HG03108 (cell line): ENCODE results near the gene CRELD1.
A peak's percentile ranks its signal among the peaks of the same experiment; 100 is the strongest.

Experiments
- ATAC-seq: cut with Tn5 transposase; IDR thresholded peaks from one replicate; pipeline ENCODE4 v1.9.1; 2021; ENCODE audit warnings: moderate library complexity; ENCODE audit not compliant: unreplicated experiment

Gene CRELD1

DNA sequence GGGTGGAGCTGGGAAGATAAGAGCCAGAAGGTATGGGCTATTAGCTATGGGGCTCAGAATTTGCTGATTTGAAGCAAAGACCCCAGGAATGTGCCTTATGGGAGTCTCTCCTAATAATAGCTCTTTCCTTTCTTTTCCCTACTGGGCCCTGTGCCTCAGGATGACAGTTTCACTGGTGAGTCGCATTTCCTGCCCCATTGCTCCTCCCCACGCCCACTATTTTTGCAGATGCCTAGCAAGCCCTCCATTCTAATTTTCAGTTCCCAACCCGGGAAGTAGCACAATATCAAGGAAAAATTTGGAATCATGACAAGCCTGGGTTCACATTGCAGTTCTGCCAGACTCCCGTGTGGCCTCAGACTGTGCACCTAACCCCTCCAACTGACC lies 30.4 kb upstream of the CRELD1 start:
- no peak for ATAC-seq

GRCh38 chr3:9903904-9904303 lies 29.7 kb upstream of the CRELD1 start:
- no peak for ATAC-seq

GRCh38 chr3:9906480-9906879 lies 27.2 kb upstream of the CRELD1 start:
- no peak for ATAC-seq

DNA sequence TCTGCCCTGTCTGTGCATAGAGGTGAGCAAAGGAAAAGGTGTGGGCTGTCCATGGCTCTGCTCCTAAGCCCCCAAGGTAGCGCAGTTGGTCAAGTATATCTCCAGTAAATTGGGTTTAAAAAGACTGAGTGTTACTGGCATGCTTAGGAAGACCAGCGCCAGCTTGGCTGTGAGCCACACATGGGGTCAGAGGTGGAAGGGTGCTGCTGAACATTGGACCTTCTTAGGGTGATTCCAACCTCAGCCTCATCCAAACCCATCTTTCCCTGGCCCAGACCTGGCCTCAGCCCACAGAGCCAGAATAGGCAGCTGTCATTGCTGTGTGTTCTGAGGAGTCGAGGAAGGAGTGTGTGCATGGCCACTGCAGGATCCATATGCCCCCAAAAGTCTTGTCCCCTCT lies 25.3 kb upstream of the CRELD1 start:
- no peak for ATAC-seq

GRCh38 chr3:9909221-9910013 lies 24.2 kb upstream of the CRELD1 start:
- no peak for ATAC-seq

GRCh38 chr3:9911863-9912262 lies 21.8 kb upstream of the CRELD1 start:
- no peak for ATAC-seq

DNA sequence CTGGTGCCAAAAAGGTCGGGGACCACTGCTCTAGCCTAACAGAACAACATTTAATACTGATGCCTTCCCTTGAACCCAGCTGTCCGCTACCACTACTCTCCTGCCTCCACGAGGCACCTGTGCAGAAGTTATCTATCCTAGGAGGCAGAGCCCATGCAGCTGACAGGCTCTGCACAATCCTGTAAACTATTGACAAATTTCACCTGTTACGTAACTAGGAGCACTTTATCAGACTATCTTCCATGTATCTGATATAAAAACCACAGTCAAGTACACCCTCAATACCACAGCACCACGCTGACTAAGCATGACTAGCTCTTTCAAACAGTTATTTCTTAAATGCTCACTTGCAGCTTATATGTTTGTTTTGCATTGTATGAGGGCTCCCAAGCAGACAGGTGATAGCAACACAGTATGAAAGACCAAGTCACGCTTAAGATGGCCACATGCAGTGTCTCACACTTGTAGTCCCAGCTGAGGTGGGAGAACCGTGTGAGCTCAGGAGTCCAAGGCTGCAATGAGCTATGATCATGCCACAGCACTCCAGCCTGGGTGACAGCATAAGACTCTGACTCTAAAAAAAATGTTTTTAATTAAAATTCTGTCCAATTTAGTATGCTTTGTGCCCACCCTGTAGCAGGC lies 21.2 kb upstream of the CRELD1 start:
- no peak for ATAC-seq

GRCh38 chr3:9913601-9914000 lies 20.0 kb upstream of the CRELD1 start:
- ATAC-seq = no peak

GRCh38 chr3:9914011-9914410 lies 19.6 kb upstream of the CRELD1 start:
- no peak for ATAC-seq

DNA sequence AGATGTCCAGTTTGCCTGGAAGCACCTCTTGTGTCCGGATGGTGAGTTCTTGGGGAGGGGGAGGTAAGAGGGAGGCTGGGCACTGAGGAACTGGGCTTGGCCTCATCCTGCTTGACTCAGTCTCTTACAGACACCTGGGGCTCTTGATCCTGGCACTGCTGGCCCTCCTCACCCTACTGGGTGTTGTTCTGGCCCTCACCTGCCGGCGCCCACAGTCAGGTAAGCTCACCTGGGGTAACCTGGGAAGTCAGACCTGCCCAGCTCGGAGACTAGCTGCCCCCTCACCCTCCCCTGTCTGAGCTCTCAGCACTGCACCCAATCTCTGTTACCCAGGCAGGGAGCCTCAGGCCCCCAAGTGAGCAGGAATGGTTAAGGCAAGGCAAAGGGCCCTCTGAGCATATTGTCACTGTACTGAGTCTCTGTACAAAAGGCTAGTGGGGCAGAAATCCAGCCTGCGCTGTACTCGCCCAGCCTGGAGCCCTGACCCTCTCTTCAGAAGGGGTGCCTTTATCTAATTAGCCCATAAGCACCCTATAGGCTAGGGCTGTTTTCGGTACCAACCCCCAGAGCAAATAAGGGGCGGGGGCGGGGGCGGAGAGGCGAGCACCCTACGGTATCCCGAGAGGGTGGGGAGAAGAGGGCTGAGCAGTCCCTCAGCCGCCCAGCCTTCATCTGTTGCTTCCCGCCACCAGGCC lies 18.9 kb upstream of the CRELD1 start:
- no peak for ATAC-seq

DNA sequence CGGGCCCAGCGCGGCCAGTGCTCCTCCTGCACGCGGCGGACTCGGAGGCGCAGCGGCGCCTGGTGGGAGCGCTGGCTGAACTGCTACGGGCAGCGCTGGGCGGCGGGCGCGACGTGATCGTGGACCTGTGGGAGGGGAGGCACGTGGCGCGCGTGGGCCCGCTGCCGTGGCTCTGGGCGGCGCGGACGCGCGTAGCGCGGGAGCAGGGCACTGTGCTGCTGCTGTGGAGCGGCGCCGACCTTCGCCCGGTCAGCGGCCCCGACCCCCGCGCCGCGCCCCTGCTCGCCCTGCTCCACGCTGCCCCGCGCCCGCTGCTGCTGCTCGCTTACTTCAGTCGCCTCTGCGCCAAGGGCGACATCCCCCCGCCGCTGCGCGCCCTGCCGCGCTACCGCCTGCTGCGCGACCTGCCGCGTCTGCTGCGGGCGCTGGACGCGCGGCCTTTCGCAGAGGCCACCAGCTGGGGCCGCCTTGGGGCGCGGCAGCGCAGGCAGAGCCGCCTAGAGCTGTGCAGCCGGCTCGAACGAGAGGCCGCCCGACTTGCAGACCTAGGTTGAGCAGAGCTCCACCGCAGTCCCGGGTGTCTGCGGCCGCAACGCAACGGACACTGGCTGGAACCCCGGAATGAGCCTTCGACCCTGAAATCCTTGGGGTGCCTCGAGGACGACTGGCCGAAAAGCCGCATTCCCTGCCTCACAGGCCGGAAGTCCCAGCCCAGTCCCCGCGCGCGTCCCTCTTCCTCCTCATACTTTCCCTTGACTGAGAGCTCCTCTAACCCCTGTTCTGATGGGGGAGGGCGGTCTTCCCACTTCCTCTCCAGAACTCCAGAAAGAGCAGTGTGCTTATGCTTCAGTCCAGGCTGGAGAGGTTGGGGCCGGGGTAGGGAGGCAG lies 18.1 kb upstream of the CRELD1 start:
- peak; percentile 46 for ATAC-seq

DNA sequence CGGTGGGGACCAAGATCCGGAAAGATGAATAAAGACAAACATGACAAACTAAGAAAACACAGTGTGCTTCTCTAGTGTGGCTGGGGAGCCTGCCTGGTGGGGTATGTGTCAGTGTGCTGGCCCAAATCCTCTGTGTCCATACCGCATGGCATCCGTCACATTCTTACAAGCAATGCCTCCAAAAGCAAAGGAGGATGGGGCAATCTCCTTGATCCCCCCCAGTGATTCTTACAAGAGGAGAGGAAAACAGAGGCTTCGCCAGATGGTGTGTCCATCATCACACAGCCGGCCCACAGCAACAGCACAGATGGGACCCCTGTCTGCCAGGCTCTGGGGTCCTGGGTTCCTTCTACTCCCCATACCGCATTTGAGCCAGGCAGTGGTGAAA lies 17.3 kb upstream of the CRELD1 start:
- no peak for ATAC-seq

DNA sequence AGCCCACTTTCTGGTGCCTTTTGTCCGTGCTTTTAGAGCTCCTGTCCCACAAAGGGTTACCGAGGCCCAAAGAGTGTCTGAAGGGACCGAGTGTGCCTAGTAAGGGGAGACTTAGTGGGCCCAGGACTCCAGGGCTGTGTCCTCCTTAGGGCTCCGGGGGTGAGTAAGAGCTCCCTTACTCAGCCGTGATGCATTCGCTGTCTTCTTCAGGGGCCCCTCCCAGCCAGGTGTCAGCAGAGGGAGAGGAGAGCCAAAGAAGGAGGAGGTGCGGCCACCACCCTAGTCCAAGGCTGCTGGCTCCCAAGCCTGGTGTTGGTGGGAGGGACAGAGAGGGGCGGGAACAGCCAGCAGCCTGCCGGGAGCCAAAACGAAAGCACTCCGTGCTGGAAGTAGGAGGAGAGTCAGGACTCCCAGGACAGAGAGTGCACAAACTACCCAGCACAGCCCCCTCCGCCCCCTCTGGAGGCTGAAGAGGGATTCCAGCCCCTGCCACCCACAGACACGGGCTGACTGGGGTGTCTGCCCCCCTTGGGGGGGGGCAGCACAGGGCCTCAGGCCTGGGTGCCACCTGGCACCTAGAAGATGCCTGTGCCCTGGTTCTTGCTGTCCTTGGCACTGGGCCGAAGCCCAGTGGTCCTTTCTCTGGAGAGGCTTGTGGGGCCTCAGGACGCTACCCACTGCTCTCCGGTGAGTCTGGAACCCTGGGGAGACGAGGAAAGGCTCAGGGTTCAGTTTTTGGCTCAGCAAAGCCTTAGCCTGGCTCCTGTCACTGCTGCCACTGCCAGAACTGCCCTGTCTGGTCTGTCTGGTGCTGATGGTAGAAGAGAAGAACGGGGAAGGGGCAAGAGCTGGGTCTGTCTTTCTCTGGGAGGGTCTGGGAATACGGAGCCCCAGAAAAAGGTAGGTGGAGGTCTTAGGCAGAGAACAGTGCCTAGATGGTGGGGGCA lies 16.6 kb upstream of the CRELD1 start, which contains the start of gene IL17RC:
Gene IL17RC, plus strand, starts transcription at position 365 of the 947 bp plus-strand sequence. Its CDS starts 218 bp downstream, at position 583.
- ATAC-seq = no peak

DNA sequence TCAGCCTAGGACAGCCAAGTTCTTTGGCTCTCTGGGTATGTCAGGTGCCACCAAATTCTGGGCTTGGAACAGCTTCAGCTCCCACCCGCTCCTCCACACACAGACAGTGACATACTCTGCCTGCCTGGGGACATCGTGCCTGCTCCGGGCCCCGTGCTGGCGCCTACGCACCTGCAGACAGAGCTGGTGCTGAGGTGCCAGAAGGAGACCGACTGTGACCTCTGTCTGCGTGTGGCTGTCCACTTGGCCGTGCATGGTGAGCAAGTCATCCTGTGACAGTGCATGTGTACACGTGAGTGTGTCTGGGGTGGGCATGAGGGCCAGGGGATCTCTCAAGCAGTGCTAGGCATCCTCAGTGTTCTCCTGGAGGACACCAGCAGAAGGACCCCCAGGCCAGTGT lies 15.8 kb upstream of the CRELD1 start:
- no peak for ATAC-seq

GRCh38 chr3:9918261-9919038 lies 15.2 kb upstream of the CRELD1 start:
- ATAC-seq = no peak

DNA sequence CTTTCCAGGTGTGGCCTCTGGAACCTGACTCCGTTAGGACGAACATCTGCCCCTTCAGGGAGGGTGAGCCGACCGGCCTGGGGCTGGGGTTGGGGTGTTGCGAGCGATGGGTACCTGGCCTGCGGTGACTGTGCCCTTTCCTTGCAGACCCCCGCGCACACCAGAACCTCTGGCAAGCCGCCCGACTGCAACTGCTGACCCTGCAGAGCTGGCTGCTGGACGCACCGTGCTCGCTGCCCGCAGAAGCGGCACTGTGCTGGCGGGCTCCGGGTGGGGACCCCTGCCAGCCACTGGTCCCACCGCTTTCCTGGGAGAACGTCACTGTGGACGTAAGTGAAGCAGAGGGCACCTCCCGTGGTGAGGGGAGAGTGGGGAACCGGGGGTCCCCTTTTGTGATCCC lies 5.5 kb upstream of the CRELD1 start:
- ATAC-seq = no peak

- no peak for ATAC-seq
Measured at GRCh38 chr3:9930804-9931418, 2.7 kb upstream of the CRELD1 start.

DNA sequence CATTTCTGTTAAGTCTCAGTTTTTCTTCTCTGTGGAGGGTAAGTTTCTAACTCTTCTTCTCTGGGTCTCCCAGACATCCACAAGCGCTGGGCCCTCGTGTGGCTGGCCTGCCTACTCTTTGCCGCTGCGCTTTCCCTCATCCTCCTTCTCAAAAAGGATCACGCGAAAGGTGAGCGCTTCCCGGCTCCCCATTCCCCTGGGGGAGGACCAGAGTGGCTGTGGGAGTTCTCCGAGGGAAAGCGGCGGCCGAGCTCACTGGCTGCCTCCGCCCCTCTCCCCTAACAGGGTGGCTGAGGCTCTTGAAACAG lies 1.1 kb upstream of the CRELD1 start:
- no peak for ATAC-seq
